Embryonic facial prominence (tissue), 1 donor: ENCODE results near the gene JAKMIP3.

Source experiments
- DNase-seq: peaks from one replicate; pipeline ENCODE4 v3.0.0-alpha.2; 2016; ENCODE audit errors: extremely low spot score

Gene JAKMIP3

DNA sequence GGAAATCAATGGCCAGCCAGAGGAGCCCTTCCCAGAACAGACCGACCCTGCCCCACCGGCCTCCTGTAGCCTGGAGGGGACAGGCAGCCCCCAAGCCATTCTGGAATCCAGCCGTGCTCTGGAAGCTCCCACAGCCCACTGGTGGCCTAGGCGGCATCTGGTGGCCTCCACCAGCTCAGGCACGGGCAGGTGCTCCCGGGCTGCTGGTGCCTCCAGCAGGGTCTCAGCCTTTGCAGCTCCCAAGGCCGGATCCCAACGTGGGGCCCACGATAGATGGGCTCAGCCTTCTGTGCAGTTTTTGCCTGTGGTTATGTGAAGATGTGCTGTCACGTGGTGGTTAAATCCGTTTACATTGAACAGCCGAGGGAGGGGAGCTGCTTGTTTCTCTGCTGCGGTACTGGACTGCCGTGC lies 44.4 kb downstream of the JAKMIP3 start:
- DNase-seq, result no peak

DNA sequence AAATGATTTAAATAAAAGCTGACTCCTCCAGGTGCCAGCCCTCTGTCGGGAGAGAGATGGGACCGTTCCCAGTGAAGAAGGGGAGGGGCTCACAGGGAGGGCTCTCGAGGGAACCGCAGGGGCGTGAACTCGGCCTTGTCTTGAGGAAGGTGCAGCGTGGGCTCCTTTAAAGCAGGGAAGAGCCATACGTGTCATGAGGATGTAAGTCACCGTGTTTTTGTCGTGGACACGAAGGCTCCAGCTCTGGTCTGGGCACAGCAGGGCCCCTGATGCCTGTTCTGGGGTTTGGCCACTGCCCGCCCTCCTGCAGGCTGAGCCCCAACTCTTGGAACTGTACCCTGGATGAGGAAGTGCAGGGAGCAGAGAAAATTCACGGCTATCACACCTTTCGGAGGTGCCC lies 45.0 kb downstream of the JAKMIP3 start:
- DNase-seq, result no peak

DNA sequence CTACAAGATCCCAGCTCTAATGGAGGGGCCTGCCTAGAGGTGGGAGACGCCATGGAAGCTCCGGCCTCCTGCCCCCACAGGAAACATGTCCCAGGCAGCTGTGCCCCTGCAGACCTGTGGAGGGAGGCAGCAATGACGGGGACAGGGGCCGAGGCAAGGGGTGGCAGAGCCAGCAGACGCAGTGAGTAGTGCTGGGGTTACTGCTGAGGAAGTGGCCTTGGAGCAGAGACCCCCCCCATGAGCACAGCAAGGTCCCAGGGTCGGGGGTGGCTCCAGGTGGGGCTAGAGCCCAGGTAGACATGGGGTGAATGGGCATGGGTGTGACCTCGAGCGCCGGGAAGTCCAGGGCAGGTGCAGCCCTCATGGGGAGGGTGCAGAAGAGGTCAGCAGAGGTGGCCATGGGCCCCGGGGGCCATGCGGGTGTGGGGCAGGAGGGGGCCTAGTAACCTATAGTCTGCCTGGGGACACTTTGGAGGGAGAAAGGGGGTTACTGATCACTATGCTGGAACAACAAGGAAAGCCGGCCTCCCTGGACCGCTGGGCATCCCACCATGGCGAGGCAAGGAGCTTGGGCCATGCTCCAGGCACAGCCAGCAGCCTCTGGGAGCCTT lies 45.5 kb downstream of the JAKMIP3 start:
- DNase-seq, result no peak

DNA sequence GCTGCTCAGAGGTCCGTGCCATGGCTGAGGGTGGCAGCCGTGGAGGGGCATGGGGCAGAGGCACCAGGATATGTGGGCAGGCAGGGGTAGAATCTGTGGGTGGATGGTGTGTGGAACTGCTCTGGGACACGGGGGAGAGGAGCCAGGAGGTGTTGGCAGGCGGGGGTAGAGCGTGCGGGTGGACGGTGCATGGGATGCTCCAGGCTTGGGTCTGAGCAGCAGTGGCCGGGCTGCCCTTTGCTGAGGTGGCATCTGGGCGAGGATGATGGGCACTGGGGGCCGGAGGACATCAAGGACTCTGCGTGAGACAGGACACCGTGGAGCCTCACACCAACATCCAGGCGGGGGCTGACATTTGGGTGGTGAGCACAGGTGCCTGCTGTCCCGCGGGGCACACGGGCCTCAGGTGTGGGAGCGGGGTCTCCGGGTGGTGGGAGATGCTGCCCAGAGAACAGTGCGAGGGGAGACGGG lies 46.2 kb downstream of the JAKMIP3 start:
- no peak for DNase-seq

DNA sequence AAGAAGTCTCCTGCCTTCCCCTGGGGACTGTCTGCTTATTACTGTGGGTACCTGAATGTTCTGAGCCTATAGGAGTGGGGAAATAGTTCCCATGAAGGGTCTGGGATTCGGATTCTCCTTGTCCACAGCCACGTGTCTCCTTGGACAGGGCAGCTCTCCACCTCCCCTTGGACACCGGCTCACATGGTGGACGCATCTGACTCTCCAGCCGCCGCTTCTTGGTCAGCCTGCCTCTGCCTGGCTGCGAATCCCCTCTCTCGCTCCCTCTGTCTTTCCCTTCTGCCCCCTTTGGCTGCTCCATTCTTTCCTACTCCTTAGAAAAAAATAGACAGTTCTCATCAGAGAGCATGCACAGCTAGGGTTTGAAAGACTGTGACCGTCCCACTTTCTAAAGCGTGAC lies 46.9 kb downstream of the JAKMIP3 start:
- no peak for DNase-seq

DNA sequence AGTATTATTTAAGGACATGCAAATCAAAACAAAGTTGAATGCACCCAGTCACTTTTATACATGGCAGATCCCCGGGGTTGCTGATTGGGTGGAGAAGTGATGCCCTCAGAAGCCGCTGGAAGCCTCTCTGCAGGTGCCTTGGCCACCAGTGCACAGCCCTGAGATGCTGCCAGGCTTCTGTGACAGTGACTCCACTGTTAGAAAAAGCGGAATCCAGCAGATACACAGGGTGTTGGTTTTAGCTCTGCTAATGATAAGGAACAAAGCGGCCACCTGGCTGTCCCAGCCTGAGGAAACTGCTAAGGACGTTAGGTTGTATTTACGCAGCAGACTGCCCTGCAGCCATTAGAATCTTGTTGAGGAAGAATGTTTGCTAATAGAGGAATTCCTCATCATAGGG lies 47.5 kb downstream of the JAKMIP3 start:
- DNase-seq, result no peak

DNA sequence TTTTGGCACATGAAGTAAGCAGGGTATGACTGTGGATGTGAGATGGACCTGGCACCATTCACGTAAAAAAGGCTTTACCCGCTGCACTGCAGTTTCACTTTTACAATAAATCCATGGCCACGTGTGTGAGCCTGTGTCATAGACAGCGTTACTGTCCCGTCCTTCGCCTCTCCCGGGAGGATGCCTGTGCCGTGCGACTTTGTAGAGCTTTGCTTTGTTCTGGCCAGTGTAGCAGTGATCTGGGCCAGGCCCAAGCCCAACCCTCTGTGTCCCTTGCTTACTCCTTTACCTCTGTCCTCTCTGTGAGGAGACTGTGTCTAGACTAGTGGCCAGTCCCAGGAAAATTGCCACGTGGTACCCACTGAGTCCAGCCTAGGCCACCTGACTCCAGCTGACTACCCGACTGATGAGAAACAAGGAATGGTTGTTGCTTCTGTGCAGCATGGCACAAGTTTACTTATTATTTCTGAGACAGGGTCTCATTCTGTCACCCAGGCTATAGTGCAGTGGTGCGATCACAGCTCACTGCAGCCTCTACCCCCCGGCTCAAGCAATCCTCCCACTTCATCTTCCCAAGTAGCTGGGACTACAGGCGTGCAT lies 48.1 kb downstream of the JAKMIP3 start:
- no peak for DNase-seq

DNA sequence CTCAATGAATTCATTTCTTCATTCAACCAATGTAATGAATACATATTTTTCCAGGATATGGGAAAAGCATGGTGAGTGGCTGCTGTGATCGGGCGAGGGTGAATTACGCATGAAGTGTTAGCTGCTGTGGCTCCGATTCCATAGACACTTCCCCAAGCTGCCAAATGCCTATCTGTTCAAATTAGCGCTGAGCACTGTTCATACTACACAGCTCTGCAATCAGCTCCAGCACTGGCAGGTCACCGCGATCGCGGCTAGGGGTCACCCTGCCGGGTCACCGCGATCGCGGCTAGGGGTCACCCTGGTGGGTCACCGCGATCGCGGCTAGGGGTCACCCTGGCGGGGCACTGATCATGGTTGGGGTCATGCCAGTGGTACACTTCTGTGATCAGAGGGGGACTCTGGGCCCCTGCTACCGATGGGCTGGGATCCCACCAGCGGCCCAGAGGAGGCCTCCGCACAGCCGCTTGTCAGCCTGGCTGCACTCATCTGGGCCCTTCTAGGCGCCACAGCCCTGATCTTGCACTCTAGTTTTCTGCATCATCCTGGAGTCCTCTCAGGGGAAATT lies 49.3 kb downstream of the JAKMIP3 start:
- no peak for DNase-seq
